ENCODE data around the gene SEPTIN1. TPM values are rescaled to one million over a fixed set of nuclear protein-coding genes. Genes with fewer than 3 reads are reported as not detected.

The SEPTIN1 gene
- total RNA-seq, 1 experiment from 2014 or later: 0.34 TPM

- ChIA-PET CTCF (interaction anchor here (0.6 to 1.8 kb wide), 8 partner anchors 14 to 74 kb away, joined by 3 to 8 read pairs (median 3); partner anchors contain the start of genes DCTPP1 and ZNF48), POLR2A (interaction anchor here (1.0 to 2.3 kb wide), 3 partner anchors 16 to 52 kb away, joined by 4 to 30 read pairs (median 5); partner anchors contain the start of genes TBC1D10B and ZNF771)
- H3K27me3 Mint-ChIP-seq (ENCODE audit: insufficient read depth, unreplicated experiment): no peaks in the 10 kb centered on the region
- H3K36me3 Mint-ChIP-seq (ENCODE audit: insufficient read depth, unreplicated experiment): peaks cover 63% of the 10 kb centered on the region
- peak within 1 kb of the TSS; percentile 97 for H3K4me3 ChIP-seq (ENCODE audit: low read depth, low read length)
- BruUV-seq (replicated peaks): TSS peak; percentile 86
- no peaks in the 10 kb centered on the region for H3K9me3 ChIP-seq
- H3K4me1 ChIP-seq: peaks cover 5% of the 10 kb centered on the region; the same call in 1 of the 2 replicates
- H3K36me3 ChIP-seq (ENCODE audit: control insufficient read depth, insufficient read depth, low read length): peaks cover 4% of the 10 kb centered on the region
- no peaks in the 10 kb centered on the region for H3K27me3 ChIP-seq (replicated peaks; ENCODE audit: control insufficient read depth, insufficient read depth, low read length)
- no peaks in the 10 kb centered on the region for H3K9me3 Mint-ChIP-seq (ENCODE audit: unreplicated experiment)
- H3K4me3 Mint-ChIP-seq (ENCODE audit: unreplicated experiment): peak within 1 kb of the TSS; percentile 94
- peak; percentile 93 to 97 for DNase-seq
- no peak for TF ChIP-seq CTCF (IDR thresholded peaks at IDR 0.05; ENCODE audit: insufficient read depth in 1 of 2, low read depth in 1 of 2, low read length in 1 of 2, severe bottlenecking in 1 of 2, unreplicated experiment in 1 of 2)
- intact Hi-C loops (cut with micrococcal nuclease; ENCODE audit: unreplicated experiment): loop anchor here (1.0 to 5.0 kb wide), 3 partner anchors 21 to 264 kb away; partner anchors contain the start of genes TBX6 and ZNF771
- peak within 1 kb of the TSS; percentile 99 for H3K27ac Mint-ChIP-seq (ENCODE audit: unreplicated experiment)
- H3K4me1 Mint-ChIP-seq (ENCODE audit: low read depth, unreplicated experiment): peaks cover 18% of the 10 kb centered on the region
Observed at GRCh38 chr16:30355144-30355953, 27.0 kb downstream of the SEPTIN1 start, which contains the start of gene CD2BP2. Gene CD2BP2 (minus strand): TSS chr16:30355308. CDS start chr16:30354681, 627 bp downstream.

- intact Hi-C loops (cut with micrococcal nuclease; ENCODE audit: unreplicated experiment): loop anchor here (1.0 to 5.0 kb wide), 3 partner anchors 20 to 263 kb away; partner anchors contain the start of genes TBX6 and ZNF771
- Histone ChIP-seq H3K9me3 (no peaks in the 10 kb centered on the region), H3K4me3 (ENCODE audit: low read depth, low read length) (peak overlapping the region; percentile 97), H3K27me3 (replicated peaks; ENCODE audit: control insufficient read depth, insufficient read depth, low read length) (no peaks in the 10 kb centered on the region), H3K36me3 (ENCODE audit: control insufficient read depth, insufficient read depth, low read length) (peaks cover 4% of the 10 kb centered on the region), H3K4me1 (peaks cover 5% of the 10 kb centered on the region; the same call in 1 of the 2 replicates)
- peak overlapping the region; percentile 94 for H3K4me3 Mint-ChIP-seq (ENCODE audit: unreplicated experiment)
- POLR2A ChIA-PET: interaction anchor here (0.5 to 2.3 kb wide), 5 partner anchors 17 to 490 kb away, joined by 3 to 30 read pairs (median 4); partner anchors contain the start of genes TBC1D10B, ZNF689 and ZNF771
- H3K27me3 Mint-ChIP-seq (ENCODE audit: insufficient read depth, unreplicated experiment): no peaks in the 10 kb centered on the region
- H3K9me3 Mint-ChIP-seq (ENCODE audit: unreplicated experiment): no peaks in the 10 kb centered on the region
- BruUV-seq (replicated peaks): TSS peak; percentile 34
- peak overlapping the region; percentile 99 for H3K27ac Mint-ChIP-seq (ENCODE audit: unreplicated experiment)
- TF ChIP-seq CTCF (IDR thresholded peaks at IDR 0.05; ENCODE audit: insufficient read depth in 1 of 2, low read depth in 1 of 2, low read length in 1 of 2, severe bottlenecking in 1 of 2, unreplicated experiment in 1 of 2): no peak
- CTCF ChIA-PET: interaction anchor here (0.6 to 1.8 kb wide), 8 partner anchors 13 to 75 kb away, joined by 3 to 8 read pairs (median 3); partner anchors contain the start of genes DCTPP1 and ZNF48
- no peak for DNase-seq
- peaks cover 12% of the 10 kb centered on the region for H3K4me1 Mint-ChIP-seq (ENCODE audit: low read depth, unreplicated experiment)
- H3K36me3 Mint-ChIP-seq (ENCODE audit: insufficient read depth, unreplicated experiment): peaks cover 67% of the 10 kb centered on the region
Observed at GRCh38 chr16:30354423-30355143, 27.8 kb downstream of the SEPTIN1 start.

All from Caco-2 (cell line).